ENCODE measurements around the gene OAS2. TPM values are rescaled to one million over a fixed set of nuclear protein-coding genes. Genes with fewer than 3 reads are reported as not detected.

The OAS2 gene
- total and polyA plus RNA-seq, 4 experiments from 2014 or later: 25.5 to 77.4 (median 69.6) TPM

DNA sequence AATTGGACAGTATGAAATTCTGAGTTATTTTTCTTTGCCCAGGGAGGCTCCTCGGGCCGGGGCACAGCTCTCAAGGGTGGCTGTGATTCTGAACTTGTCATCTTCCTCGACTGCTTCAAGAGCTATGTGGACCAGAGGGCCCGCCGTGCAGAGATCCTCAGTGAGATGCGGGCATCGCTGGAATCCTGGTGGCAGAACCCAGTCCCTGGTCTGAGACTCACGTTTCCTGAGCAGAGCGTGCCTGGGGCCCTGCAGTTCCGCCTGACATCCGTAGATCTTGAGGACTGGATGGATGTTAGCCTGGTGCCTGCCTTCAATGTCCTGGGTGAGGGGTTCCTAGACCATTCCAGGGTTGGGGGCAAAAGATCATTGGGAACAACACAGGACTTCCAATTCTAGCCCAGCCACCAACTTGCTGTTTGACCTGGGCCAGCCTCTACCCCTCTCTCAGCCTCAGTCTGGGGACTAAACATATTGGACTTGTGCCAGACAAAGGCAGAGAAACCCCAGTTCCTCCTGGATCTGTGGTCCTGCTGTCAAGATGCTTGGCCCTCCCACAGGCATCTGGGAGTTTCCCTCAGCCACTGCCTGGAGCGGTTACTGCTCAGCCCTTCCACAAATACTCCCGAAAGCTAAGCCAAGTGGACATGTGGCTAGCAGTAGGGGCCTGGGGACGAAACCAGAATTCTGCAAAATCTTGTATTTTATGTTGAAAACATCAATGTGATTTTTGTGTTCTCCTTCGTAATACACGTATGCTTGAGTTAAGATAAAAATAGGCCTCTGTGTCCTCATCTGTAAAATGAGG lies 36.6 kb upstream of the OAS2 start:
- CTCF ChIA-PET (ENCODE audit: partially characterized antibody): interaction anchor here (1.0 to 2.7 kb wide), 4 partner anchors 35 to 51 kb away, joined by 3 to 15 read pairs (median 8); partner anchors contain the start of gene OAS1
- peaks cover 24 to 38% (median 34%) of the 10 kb centered on the region in 4 donors for H3K4me1 Mint-ChIP-seq

DNA sequence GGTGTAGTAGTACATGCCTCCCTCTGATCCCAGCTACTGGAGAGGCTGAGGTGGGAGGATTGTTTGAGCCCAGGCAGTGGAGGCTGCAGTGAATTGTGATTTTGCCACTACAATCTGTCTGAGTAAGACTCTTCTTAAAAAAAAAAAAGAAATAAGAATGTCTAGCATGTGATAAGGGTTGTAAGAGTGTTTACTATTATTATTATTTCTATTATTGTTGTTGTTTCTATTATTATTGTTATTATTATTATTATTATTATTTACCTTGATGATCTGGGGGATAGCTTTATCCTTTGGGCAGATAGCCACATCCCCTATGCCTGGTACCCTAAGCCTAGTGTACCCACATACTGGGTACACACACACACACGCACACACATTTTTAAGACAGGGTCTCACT lies 35.7 kb upstream of the OAS2 start:
- no peak overlapping the region for H3K4me3 ChIP-seq (ENCODE audit: low read length in 2 of 2)
- peaks cover 24 to 38% of the 10 kb centered on the region in 2 donors for H3K36me3 Mint-ChIP-seq

More for the DNA sequence above, 36.6 kb upstream of the OAS2 start:
- peaks cover 16% of the 10 kb centered on the region for H3K36me3 ChIP-seq (ENCODE audit: insufficient read depth, low read length)
- intact Hi-C loops (cut with micrococcal nuclease): no loop called here
- H3K27me3 Mint-ChIP-seq: no peaks in the 10 kb centered on the region
- H3K27ac Mint-ChIP-seq: peak overlapping the region in 2 of 7 donors; percentile 27 to 65
- peaks cover 35% of the 10 kb centered on the region for H3K4me1 ChIP-seq (ENCODE audit: insufficient read depth, low read length)
- H3K4me3 Mint-ChIP-seq: peak overlapping the region in 2 of 8 donors; percentile 2 to 36
- POLR2A ChIA-PET (ENCODE audit: partially characterized antibody): interaction anchor here (6.0 kb wide), 1 partner anchor 37 kb away, joined by 84 read pairs; the partner anchor contains the start of gene OAS2
- no peaks in the 10 kb centered on the region for H3K9me3 ChIP-seq (ENCODE audit: control insufficient read depth in 1 of 2, low read length in 2 of 2)
- no peaks in the 10 kb centered on the region for H3K27me3 ChIP-seq (ENCODE audit: insufficient read depth, low read length)
- H3K36me3 Mint-ChIP-seq: peaks cover 16 to 30% of the 10 kb centered on the region in 2 donors
- DNase-seq: no peak
- H3K4me3 ChIP-seq (ENCODE audit: low read length in 2 of 2): no peak overlapping the region
- no peak overlapping the region for H3K27ac ChIP-seq (ENCODE audit: low read depth, low read length)
- no peaks in the 10 kb centered on the region for H3K9me3 Mint-ChIP-seq

DNA sequence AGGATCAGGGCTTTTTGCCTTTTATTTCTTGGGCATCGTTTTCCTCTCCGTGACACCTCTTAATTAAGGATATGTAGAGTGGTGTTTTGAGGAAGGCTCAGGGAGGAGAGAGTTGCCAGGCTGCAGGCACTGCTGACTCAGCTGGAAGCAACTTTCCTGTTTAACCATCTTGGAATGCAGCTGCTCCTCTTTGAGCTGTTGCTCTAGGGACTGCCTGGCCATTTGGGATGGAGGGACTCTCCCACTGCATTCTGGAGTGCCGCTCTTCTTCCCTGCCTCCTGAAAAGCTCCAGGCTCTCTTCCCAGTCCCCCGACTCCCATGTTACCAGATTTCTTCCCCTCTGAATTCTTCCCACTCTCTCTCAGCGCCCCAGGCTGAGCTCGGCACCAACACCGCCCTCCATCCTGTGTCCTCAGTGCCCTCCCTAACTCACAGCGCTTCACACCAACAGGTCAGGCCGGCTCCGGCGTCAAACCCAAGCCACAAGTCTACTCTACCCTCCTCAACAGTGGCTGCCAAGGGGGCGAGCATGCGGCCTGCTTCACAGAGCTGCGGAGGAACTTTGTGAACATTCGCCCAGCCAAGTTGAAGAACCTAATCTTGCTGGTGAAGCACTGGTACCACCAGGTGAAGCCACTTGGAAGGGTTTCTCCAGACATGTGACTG lies 34.2 kb upstream of the OAS2 start:
- peaks cover 32 to 42% of the 10 kb centered on the region in 2 donors for H3K36me3 Mint-ChIP-seq
- ChIA-PET POLR2A (ENCODE audit: partially characterized antibody) (interaction anchor here (1.9 kb wide), 1 partner anchor 34 kb away, joined by 6 read pairs; the partner anchor contains the start of gene OAS2), CTCF (ENCODE audit: partially characterized antibody) (interaction anchor here (1.7 to 2.0 kb wide), 2 partner anchors 13 to 49 kb away, joined by 4 to 9 read pairs; no protein-coding TSS in a partner anchor)
- intact Hi-C loops (cut with micrococcal nuclease): no loop called here
- no peak overlapping the region for H3K27ac ChIP-seq (ENCODE audit: low read depth, low read length)
- peaks cover 11 to 20% (median 18%) of the 10 kb centered on the region in 4 donors for H3K4me1 Mint-ChIP-seq
- peak overlapping the region in 1 of 7 donors; percentile 61 for H3K27ac Mint-ChIP-seq
- H3K27me3 ChIP-seq (ENCODE audit: insufficient read depth, low read length): no peaks in the 10 kb centered on the region
- DNase-seq: no peak
- no peaks in the 10 kb centered on the region for H3K27me3 Mint-ChIP-seq
- peaks cover 19% of the 10 kb centered on the region for H3K4me1 ChIP-seq (ENCODE audit: insufficient read depth, low read length)
- H3K9me3 Mint-ChIP-seq: peaks cover 0 to 4% (median 0%) of the 10 kb centered on the region in 8 donors
- H3K36me3 ChIP-seq (ENCODE audit: insufficient read depth, low read length): peaks cover 35% of the 10 kb centered on the region
- peak overlapping the region in 1 of 8 donors; percentile 22 for H3K4me3 Mint-ChIP-seq
- H3K4me3 ChIP-seq (ENCODE audit: low read length in 2 of 2): no peak overlapping the region
- H3K9me3 ChIP-seq (ENCODE audit: control insufficient read depth in 1 of 2, low read length in 2 of 2): no peaks in the 10 kb centered on the region

More for the DNA sequence above, 35.7 kb upstream of the OAS2 start:
- Histone ChIP-seq H3K27ac (ENCODE audit: low read depth, low read length) (no peak overlapping the region), H3K9me3 (ENCODE audit: control insufficient read depth in 1 of 2, low read length in 2 of 2) (no peaks in the 10 kb centered on the region), H3K27me3 (ENCODE audit: insufficient read depth, low read length) (no peaks in the 10 kb centered on the region), H3K4me1 (ENCODE audit: insufficient read depth, low read length) (peaks cover 30% of the 10 kb centered on the region), H3K36me3 (ENCODE audit: insufficient read depth, low read length) (peaks cover 24% of the 10 kb centered on the region)
- CTCF ChIA-PET (ENCODE audit: partially characterized antibody): interaction anchor here (1.0 to 1.5 kb wide), 2 partner anchors 42 to 50 kb away, joined by 3 to 5 read pairs; no protein-coding TSS in a partner anchor
- Mint-ChIP-seq H3K27me3 (no peaks in the 10 kb centered on the region), H3K4me3 (no peak overlapping the region), H3K4me1 (peaks cover 19 to 33% (median 29%) of the 10 kb centered on the region in 4 donors), H3K9me3 (peaks cover 0 to 4% (median 0%) of the 10 kb centered on the region in 8 donors), H3K27ac (peak overlapping the region in 1 of 7 donors; percentile 85)
- intact Hi-C loops (cut with micrococcal nuclease): no loop called here
- DNase-seq: no peak
- POLR2A ChIA-PET (ENCODE audit: partially characterized antibody): no interaction called here

DNA sequence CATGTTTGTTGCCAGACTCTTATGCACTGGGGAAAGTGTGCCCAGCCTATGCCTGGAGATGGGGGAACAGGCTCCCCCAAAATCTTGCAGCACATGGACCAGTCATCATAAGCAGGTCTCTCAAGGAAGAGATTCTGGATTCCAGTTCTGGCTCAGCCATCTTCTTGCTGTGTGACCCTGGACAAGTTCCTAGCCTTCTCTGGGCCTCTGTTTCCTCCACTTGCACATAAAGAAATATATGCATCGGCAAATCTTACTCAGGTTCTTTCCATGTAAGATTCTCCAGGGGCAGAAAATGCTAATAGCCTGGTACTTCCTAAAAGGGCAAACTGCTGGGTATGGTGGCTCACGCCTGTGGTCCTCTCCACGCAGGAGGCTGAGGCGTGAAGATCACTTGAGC lies 32.8 kb upstream of the OAS2 start:
- Mint-ChIP-seq H3K4me1 (peaks cover 0 to 6% (median 5%) of the 10 kb centered on the region in 4 donors), H3K27me3 (no peaks in the 10 kb centered on the region), H3K9me3 (peaks cover 0 to 4% (median 0%) of the 10 kb centered on the region in 8 donors), H3K4me3 (no peak overlapping the region), H3K27ac (peak overlapping the region in 1 of 7 donors; percentile 30), H3K36me3 (peaks cover 45 to 50% of the 10 kb centered on the region in 2 donors)
- Histone ChIP-seq H3K36me3 (ENCODE audit: insufficient read depth, low read length) (peaks cover 42% of the 10 kb centered on the region), H3K4me1 (ENCODE audit: insufficient read depth, low read length) (peaks cover 5% of the 10 kb centered on the region), H3K9me3 (ENCODE audit: control insufficient read depth in 1 of 2, low read length in 2 of 2) (no peaks in the 10 kb centered on the region), H3K27ac (ENCODE audit: low read depth, low read length) (no peak overlapping the region), H3K4me3 (ENCODE audit: low read length in 2 of 2) (no peak overlapping the region), H3K27me3 (ENCODE audit: insufficient read depth, low read length) (no peaks in the 10 kb centered on the region)
- intact Hi-C loops (cut with micrococcal nuclease): no loop called here
- DNase-seq: no peak
- POLR2A ChIA-PET (ENCODE audit: partially characterized antibody): no interaction called here
- CTCF ChIA-PET (ENCODE audit: partially characterized antibody): no interaction called here

DNA sequence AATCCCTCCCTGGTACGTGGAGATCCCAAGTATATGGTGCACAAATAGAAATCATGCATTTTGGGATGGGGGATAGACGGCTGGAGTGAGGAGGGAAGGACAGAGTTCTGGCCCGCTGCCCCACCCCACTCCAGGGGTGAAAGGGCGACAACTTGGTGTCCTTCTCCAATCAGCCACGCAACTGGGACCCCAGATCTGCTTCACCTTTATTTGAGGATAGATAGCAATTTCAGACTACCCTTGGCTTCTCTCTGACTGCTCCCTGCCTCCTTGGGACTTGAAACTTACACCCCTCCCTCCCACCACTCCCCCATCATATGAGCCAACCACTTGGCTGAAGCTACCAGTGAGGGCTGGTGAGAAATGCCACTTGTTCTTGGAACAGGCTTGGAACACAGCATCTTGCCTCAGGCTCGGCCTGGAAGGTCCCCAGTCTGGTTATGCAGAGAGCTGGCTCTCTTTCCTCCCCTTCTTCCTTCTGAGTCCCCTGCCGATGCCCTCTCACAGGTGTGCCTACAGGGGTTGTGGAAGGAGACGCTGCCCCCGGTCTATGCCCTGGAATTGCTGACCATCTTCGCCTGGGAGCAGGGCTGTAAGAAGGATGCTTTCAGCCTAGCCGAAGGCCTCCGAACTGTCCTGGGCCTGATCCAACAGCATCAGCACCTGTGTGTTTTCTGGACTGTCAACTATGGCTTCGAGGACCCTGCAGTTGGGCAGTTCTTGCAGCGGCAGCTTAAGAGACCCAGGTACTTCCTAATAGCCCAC lies 31.9 kb upstream of the OAS2 start:
- no peak for DNase-seq
- POLR2A ChIA-PET (ENCODE audit: partially characterized antibody): no interaction called here
- Mint-ChIP-seq H3K36me3 (peaks cover 54 to 60% of the 10 kb centered on the region in 2 donors), H3K4me3 (no peak overlapping the region), H3K4me1 (peaks cover 0 to 6% (median 4%) of the 10 kb centered on the region in 4 donors), H3K9me3 (peaks cover 0 to 4% (median 0%) of the 10 kb centered on the region in 8 donors), H3K27me3 (no peaks in the 10 kb centered on the region), H3K27ac (peak overlapping the region in 1 of 7 donors; percentile 60)
- Histone ChIP-seq H3K27ac (ENCODE audit: low read depth, low read length) (no peak overlapping the region), H3K9me3 (ENCODE audit: control insufficient read depth in 1 of 2, low read length in 2 of 2) (no peaks in the 10 kb centered on the region), H3K4me1 (ENCODE audit: insufficient read depth, low read length) (peaks cover under 1% of the 10 kb centered on the region), H3K36me3 (ENCODE audit: insufficient read depth, low read length) (peaks cover 47% of the 10 kb centered on the region), H3K27me3 (ENCODE audit: insufficient read depth, low read length) (no peaks in the 10 kb centered on the region), H3K4me3 (ENCODE audit: low read length in 2 of 2) (no peak overlapping the region)
- CTCF ChIA-PET (ENCODE audit: partially characterized antibody): no interaction called here
- intact Hi-C loops (cut with micrococcal nuclease): no loop called here

DNA sequence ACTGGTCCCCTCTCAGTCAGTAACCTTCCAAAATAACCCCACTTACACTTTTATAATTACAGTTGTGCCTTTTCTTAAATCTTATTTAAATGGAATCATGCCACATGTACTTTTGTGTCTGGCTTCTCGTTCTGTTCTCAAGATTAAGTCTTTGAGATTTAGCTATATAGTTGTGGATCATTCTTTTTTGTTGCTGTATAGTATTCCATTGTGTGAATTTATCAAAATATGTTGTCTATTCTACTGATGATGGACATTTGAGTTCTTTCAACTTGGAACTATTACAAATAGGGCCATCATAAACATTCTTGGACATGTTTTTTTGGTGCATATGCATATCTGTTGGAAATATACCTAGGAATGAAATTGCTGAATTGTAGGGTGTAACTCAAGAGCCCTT lies 31.0 kb upstream of the OAS2 start:
- H3K27ac ChIP-seq (ENCODE audit: low read depth, low read length): no peak overlapping the region
- no peak for DNase-seq
- no peaks in the 10 kb centered on the region for H3K9me3 ChIP-seq (ENCODE audit: control insufficient read depth in 1 of 2, low read length in 2 of 2)
- H3K4me3 Mint-ChIP-seq: no peak overlapping the region
- peak overlapping the region in 1 of 7 donors; percentile 31 for H3K27ac Mint-ChIP-seq
- H3K27me3 Mint-ChIP-seq: no peaks in the 10 kb centered on the region
- CTCF ChIA-PET (ENCODE audit: partially characterized antibody): no interaction called here
- H3K36me3 Mint-ChIP-seq: peaks cover 60 to 62% of the 10 kb centered on the region in 2 donors
- peaks cover 0 to 5% (median under 1%) of the 10 kb centered on the region in 4 donors for H3K4me1 Mint-ChIP-seq
- peaks cover 0 to 12% (median 2%) of the 10 kb centered on the region in 8 donors for H3K9me3 Mint-ChIP-seq
- no peaks in the 10 kb centered on the region for H3K27me3 ChIP-seq (ENCODE audit: insufficient read depth, low read length)
- no peaks in the 10 kb centered on the region for H3K4me1 ChIP-seq (ENCODE audit: insufficient read depth, low read length)
- peaks cover 48% of the 10 kb centered on the region for H3K36me3 ChIP-seq (ENCODE audit: insufficient read depth, low read length)
- POLR2A ChIA-PET (ENCODE audit: partially characterized antibody): no interaction called here
- intact Hi-C loops (cut with micrococcal nuclease): no loop called here
- no peak overlapping the region for H3K4me3 ChIP-seq (ENCODE audit: low read length in 2 of 2)

All from CD4-positive, alpha-beta memory T cell (primary cell).